ENCODE data around the gene CNTNAP2. TPM values are rescaled to one million over a fixed set of nuclear protein-coding genes. Genes with fewer than 3 reads are reported as not detected.
"Not testable (repeated sequence)": the region's sequence is repeated elsewhere in the genome, so short reads cannot be mapped to it uniquely, and the experiment has no call there.

CNTNAP2 gene
- total RNA-seq, 1 donor from 2014 or later: 0.59 TPM

DNA sequence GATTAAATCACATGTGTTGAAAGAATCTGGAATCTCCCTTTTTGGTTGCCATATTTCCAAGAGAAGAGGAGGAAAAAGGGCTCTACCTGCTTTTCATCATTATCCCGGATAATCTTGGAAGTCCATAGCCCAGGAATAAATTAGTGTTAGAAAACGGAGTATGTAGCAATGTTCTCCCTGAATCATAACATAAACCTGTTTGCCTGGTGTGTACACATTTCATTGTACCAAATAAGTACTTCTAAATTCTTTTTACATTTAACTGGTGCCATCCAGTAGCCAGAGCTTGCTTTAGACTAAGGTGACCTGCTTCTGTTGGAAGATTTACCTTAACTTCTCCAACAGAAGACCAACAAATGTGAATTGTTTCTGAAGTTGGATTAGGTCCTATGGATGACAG, 2291.7 kb downstream of the CNTNAP2 start:
- Histone ChIP-seq H3K27ac (no peak overlapping the region), H3K9me3 (no peaks in the 10 kb centered on the region), H3K36me3 (no peaks in the 10 kb centered on the region), H3K27me3 (ENCODE audit: low read depth) (no peaks in the 10 kb centered on the region), H3K4me1 (no peaks in the 10 kb centered on the region), H3K4me3 (no peak overlapping the region)
- intact Hi-C loops (cut with DNase I): no loop called here
- TF ChIP-seq, protein P1, sequence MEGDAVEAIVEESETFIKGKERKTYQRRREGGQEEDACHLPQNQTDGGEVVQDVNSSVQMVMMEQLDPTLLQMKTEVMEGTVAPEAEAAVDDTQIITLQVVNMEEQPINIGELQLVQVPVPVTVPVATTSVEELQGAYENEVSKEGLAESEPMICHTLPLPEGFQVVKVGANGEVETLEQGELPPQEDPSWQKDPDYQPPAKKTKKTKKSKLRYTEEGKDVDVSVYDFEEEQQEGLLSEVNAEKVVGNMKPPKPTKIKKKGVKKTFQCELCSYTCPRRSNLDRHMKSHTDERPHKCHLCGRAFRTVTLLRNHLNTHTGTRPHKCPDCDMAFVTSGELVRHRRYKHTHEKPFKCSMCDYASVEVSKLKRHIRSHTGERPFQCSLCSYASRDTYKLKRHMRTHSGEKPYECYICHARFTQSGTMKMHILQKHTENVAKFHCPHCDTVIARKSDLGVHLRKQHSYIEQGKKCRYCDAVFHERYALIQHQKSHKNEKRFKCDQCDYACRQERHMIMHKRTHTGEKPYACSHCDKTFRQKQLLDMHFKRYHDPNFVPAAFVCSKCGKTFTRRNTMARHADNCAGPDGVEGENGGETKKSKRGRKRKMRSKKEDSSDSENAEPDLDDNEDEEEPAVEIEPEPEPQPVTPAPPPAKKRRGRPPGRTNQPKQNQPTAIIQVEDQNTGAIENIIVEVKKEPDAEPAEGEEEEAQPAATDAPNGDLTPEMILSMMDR (IDR thresholded peaks at IDR 0.05): no peak
- DNase-seq (no peak), ATAC-seq (no peak)

GRCh38 chr7:148410905-148411304, 2294.3 kb downstream of the CNTNAP2 start:
- no peak for ATAC-seq
- no peaks in the 10 kb centered on the region for H3K4me1 ChIP-seq
- no peaks in the 10 kb centered on the region for H3K27me3 ChIP-seq (ENCODE audit: low read depth)
- H3K27ac ChIP-seq: no peak overlapping the region
- no peak overlapping the region for H3K4me3 ChIP-seq
- DNase-seq: no peak
- no peaks in the 10 kb centered on the region for H3K9me3 ChIP-seq
- no peaks in the 10 kb centered on the region for H3K36me3 ChIP-seq
- intact Hi-C loops (cut with DNase I): no loop called here
- TF ChIP-seq, protein P1 (IDR thresholded peaks at IDR 0.05): no peak

GRCh38 chr7:148412691-148413090, 2296.1 kb downstream of the CNTNAP2 start:
- Histone ChIP-seq H3K36me3 (no peaks in the 10 kb centered on the region), H3K27ac (no peak overlapping the region), H3K27me3 (ENCODE audit: low read depth) (no peaks in the 10 kb centered on the region), H3K9me3 (no peaks in the 10 kb centered on the region), H3K4me3 (no peak overlapping the region), H3K4me1 (no peaks in the 10 kb centered on the region)
- intact Hi-C loops (cut with DNase I): no loop called here
- no peak for ATAC-seq
- TF ChIP-seq, protein P1 (IDR thresholded peaks at IDR 0.05): no peak
- no peak for DNase-seq

- no peaks in the 10 kb centered on the region for H3K36me3 ChIP-seq
- no peak overlapping the region for H3K4me3 ChIP-seq
- no peak for DNase-seq
- TF ChIP-seq, protein P1 (IDR thresholded peaks at IDR 0.05): no peak
- no peaks in the 10 kb centered on the region for H3K4me1 ChIP-seq
- no peak overlapping the region for H3K27ac ChIP-seq
- H3K27me3 ChIP-seq (ENCODE audit: low read depth): no peaks in the 10 kb centered on the region
- ATAC-seq: no peak
- intact Hi-C loops (cut with DNase I): no loop called here
- H3K9me3 ChIP-seq: no peaks in the 10 kb centered on the region
Observed at GRCh38 chr7:148419856-148420832, 2303.5 kb downstream of the CNTNAP2 start.

DNA sequence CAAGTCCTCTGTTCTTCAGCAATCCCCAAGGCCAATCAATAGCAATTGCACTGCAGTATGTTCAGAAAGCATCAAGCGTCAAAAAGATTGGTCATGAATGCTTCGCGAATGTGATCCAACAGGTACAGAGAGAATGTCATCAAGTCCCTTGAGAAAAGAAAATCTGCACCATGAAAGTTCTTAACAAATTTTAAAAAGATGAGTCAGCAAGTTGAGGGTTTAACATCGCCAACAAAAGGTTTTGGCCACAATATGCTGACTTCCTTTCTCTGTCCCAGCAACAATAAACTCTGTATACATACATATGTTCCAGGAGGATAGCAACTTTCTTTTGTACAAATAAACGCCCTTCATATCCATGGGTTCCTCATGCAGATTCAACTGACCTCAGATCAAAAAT, 2305.4 kb downstream of the CNTNAP2 start:
- Histone ChIP-seq H3K4me3 (no peak overlapping the region), H3K27me3 (ENCODE audit: low read depth) (no peaks in the 10 kb centered on the region), H3K9me3 (no peaks in the 10 kb centered on the region), H3K36me3 (no peaks in the 10 kb centered on the region), H3K27ac (no peak overlapping the region), H3K4me1 (no peaks in the 10 kb centered on the region)
- ATAC-seq: no peak
- DNase-seq: no peak
- intact Hi-C loops (cut with DNase I): no loop called here
- TF ChIP-seq, protein P1 (IDR thresholded peaks at IDR 0.05): no peak

GRCh38 chr7:148426393-148426792, 2309.8 kb downstream of the CNTNAP2 start:
- H3K27ac ChIP-seq; H3K4me1 ChIP-seq; ATAC-seq; H3K36me3 ChIP-seq; intact Hi-C loops (cut with DNase I); DNase-seq; H3K9me3 ChIP-seq; H3K4me3 ChIP-seq; H3K27me3 ChIP-seq (ENCODE audit: low read depth): not testable (repeated sequence)

GRCh38 chr7:148430690-148431089, 2314.1 kb downstream of the CNTNAP2 start:
- ATAC-seq; H3K9me3 ChIP-seq; DNase-seq; H3K36me3 ChIP-seq; intact Hi-C loops (cut with DNase I); H3K4me3 ChIP-seq; H3K27ac ChIP-seq; H3K4me1 ChIP-seq; H3K27me3 ChIP-seq (ENCODE audit: low read depth): not testable (repeated sequence)

Data from lower lobe of right lung (tissue), 2 donors.